Thyroid gland (tissue), 4 donors: ENCODE results near the gene PPP1R11.

Experiments used
- POLR2A ChIP-seq, 2 donors: fragments of 450-650 bp; IDR thresholded peaks; one replicate each; pipeline ENCODE4 v1.6.1; 2017; ENCODE audit warnings: antibody characterized with exemption in 2 of 2, mild to moderate bottlenecking in 2 of 2, moderate library complexity in 1 of 2
- TF ChIP-seq, protein P1 (sequence below), 6 experiments: fragments of 200-600 bp in 3 of 6; fragments of 450-650 bp in 3 of 6; sonication (generic) in 3 of 6; IDR thresholded peaks; one replicate each; pipeline ENCODE4 v1.5.1; 2016 to 2019; ENCODE audit warnings: antibody characterized with exemption in 6 of 6, mild to moderate bottlenecking in 2 of 6, inconsistent platforms in 1 of 6, moderate library complexity in 1 of 6

DNA sequence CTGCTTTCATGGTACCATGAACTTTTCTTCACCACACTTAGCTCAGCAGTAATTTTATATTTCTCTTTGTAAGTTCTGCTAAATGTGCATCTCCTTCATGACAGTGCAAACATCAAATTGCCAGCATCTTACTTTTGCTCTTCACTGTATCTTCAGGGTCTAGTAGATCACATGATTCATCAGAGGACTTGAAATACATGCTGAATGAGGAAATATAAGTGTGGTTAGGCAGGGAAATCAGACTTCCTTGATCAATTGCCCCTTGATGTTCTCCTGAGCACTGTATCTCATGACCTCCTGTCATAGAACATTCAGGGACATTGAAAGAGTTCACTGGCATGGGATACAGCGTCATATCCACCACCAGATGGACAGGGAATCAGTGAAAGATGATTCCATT is 31.2 kb upstream of the PPP1R11 start:
- no peak for TF ChIP-seq POLR2A (IDR thresholded peaks at IDR 0.05)
- TF ChIP-seq, protein P1, sequence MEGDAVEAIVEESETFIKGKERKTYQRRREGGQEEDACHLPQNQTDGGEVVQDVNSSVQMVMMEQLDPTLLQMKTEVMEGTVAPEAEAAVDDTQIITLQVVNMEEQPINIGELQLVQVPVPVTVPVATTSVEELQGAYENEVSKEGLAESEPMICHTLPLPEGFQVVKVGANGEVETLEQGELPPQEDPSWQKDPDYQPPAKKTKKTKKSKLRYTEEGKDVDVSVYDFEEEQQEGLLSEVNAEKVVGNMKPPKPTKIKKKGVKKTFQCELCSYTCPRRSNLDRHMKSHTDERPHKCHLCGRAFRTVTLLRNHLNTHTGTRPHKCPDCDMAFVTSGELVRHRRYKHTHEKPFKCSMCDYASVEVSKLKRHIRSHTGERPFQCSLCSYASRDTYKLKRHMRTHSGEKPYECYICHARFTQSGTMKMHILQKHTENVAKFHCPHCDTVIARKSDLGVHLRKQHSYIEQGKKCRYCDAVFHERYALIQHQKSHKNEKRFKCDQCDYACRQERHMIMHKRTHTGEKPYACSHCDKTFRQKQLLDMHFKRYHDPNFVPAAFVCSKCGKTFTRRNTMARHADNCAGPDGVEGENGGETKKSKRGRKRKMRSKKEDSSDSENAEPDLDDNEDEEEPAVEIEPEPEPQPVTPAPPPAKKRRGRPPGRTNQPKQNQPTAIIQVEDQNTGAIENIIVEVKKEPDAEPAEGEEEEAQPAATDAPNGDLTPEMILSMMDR (IDR thresholded peaks at IDR 0.05): no peak
